Stimulated activated CD4-positive, alpha-beta T cell treated with anti-CD3 and anti-CD28 coated beads, Interleukin-4, amount 100 ng/mL, for 1 hour (primary cell): Measurements from ENCODE around the gene ADAMTS17.

Experiments used
- DNase-seq: peaks from one replicate; pipeline ENCODE4 v3.0.0-alpha.2; 2020

ADAMTS17 gene

DNA sequence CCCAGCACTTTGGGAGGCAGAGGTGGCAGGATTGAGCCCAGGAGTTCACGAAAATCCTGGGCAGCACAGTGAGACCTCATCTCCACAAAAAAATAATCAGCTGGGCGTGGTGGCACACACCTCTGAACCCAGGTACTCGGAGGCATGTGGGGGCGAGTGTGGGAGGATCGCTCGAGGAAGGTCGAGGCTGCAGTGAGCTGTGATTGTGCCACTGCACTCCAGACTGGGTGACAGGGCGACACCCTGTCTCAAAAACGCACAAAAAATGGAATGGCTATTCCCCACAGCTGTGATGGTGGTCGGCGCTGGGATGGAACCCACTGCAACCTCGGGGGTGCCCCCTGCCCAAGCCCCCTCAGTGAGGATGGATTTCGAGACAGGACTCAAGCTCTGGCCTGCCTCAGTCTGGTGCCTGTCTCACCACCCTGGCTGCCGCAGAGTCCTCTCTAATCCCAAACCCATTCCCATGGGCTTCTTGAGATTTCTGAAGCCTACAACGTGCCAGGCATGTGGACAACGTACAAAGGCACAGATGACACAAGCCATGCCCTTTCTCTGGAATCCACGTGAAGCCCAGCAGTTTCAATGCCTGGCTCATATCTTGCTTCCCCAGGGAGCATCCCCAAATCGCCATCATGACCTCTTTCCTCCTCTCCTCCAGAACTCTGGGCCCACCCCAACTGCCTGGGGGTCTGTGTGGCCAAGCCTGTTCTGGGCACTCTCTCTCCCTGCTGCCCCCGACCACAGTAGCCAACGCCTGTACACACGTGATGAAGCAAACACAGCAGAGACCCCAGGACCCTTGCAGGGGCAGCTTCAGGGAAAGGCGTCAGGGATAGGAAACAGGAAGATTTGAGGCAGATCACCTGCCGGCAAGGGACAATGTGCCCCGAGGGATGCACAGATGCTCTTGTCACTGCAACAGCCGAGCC is 32.4 kb downstream of the ADAMTS17 start:
- no peak for DNase-seq

DNA sequence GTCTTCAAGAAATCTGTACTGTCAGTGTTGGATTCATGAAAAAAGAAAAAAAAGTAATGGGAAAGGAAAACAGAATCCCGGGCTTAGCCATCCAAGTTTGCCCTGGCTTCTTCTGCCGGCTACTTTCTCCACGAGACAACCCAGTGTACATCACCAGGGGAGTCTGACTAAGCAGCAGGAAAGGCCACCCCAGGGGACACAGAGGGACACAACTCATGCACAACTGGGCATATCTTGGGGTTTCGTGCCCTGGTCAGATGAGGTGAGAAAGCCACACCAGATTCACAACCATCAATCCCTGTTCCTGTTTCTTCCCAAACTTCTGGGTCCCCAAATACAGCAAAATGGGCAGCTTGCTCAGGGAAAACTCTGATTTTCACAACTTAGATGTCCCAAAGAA is 33.2 kb downstream of the ADAMTS17 start:
- DNase-seq = no peak

DNA sequence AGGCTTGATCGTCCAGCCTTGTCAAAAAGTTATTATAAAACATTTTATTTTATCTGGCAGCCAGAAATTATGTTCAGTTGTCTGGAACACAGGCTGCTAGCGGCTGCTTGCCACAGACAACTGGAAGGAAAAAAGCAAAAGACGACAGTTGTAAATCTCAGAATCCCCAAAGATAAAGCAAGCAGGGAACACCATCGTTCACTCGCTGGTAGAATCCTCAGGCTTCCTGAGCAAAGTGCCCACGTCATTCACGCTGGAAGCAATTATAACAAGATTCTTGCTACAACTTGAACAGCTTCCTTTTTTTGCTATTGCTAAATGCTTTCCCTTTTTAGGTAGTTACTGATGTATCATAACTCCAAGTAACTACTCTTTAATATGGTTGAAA is 33.6 kb downstream of the ADAMTS17 start:
- no peak for DNase-seq

DNA sequence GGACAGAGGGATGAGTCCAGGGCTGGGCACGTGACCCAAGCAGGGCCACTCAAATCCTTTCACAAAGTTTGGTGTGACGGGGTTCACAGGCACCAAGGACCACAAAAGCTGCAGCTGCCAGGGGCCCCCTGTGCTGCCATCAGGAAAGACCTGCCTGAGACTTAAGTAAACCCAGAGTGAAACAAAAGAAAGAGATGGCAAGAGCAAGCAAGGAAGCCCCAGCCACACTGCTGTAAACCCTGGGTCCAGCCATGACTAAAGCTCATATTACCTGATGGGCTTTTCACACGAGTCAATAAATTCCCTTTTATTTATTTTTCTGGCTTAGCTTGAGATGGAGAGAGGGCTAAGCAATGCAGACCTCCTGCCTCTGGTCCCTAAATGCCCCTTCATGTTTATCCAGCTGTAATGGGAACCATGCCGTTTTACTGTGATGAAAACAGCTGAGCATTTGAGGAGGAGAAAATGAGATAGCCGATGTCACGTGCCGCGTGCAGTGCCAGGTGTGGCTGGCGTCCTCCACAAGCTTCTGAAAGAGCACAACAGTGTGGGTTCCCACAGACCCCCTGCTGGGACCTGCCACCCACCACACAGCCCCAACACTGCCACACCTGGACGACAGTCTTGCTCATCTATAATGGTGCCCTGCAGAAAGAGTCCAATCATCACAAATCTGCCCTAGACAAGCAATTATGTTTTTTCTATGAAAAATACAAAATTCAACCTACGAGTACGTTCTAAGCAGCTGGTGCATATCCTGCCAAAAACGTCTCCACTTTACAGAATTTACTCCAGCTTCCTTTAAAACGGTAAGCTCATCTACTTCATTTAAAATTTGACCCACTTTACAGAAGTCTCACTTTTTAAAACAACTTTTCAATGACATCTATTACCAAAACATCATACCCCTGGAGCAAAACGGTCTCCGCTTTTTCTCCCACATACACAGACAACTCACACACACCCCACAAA is 34.2 kb downstream of the ADAMTS17 start:
- DNase-seq = no peak

DNA sequence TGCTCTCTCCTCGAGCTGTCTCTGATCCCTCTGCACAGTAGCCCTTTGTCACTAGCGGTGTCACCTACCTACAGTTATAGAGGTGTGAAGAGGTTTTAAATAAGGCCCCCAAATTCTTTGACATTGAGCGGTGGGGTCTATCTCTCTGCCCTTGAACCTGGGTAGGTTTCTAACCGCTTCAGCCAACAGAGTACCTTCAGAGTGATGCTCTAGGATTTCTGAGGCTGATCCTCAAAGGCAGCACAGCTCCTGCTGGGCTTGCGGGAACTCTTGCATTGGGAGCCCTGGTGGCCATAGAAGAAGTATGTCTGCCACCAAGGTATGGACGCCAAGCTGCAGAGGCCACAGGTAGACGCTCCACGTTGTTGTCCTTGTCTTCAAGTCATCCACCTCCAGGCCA is 35.7 kb downstream of the ADAMTS17 start:
- DNase-seq = no peak

DNA sequence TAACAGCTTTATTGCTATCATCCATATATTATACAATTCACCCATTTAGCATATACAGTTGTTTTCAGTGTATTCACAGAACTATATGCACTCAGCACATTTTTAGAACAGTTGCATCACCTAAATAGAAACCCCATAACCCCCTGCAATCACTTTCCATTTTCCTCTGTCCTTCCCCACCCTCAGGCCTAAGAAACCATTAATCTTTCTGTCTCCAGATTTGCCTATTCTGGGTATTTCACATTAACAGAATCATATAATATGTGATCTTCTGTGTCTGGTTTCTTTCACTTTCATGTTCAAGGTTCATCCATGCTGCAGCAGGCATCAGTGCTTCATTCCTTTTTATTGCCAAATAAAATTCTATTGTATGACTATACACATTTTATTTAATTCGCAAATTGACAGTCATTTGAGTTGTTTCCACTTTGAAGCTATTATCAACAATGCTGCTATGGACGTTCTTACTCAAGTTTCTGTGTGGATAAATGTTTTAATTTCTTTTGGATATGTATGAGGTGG is 39.8 kb downstream of the ADAMTS17 start:
- no peak for DNase-seq

DNA sequence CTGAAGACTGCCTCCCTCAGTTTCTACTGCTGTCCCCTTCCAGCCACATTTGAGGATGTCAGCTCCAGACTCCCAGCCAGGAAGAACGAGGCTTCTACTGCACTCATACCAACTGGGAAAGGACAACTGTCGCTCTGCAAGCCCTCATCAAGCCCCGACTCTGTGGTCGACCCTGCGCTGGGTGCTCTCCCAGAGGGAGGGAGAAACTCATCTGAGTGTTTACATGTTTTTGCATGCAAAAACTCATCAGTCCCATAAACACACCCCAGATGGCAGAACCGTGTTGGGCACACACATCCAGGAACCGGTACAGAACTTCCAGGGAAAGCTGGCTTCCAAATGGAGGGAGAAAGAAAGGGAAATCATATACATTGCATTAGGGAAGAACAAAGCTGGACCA is 43.5 kb downstream of the ADAMTS17 start:
- DNase-seq = no peak

DNA sequence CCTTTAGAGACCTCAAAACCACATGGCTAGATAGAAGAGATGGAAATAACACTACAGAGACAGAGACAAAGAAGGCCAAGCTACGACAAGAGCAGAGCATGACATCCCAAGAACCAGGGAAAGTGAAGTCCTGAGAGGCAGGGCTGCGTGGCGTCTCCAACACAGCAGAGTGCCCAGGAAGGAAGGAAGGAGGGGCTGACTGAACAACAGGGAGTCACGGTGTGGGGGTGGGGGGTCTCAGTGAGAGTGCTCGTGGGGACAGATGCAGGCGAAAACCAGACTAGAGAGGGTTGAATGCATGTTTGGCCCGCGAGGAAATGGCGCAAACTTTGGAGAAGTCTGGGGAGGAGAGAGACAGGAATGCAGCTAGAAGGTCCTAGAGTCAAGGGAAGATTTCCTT is 44.0 kb downstream of the ADAMTS17 start:
- DNase-seq = no peak

DNA sequence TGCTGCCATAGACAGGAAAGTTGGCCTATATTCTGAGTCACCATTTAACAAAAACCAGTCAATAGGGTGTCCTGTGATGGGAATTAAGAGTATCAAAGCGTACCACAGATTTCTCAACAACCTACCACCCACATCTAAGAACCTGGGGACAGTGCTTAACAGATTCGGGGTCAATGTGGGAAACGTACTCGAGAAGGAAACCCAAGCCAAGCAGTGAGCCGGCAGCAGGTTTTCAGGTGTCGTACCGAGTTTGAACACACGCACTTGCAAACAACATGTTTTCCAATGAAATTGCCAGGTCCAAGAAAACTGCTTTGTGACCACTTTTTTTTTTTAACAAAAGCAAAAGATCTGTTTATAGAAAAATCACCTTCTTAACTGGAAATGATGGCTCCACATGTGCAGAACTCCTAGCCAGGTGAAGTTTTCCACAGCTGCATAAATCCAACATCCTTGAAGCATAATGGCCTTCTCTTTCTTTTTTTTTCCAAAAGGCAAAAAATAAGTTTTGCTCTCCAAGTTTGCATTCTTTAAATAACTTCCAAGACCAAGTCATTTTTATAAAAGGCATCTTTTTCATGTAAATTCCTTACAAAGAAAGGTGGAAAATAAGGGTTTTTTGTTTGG is 45.7 kb downstream of the ADAMTS17 start:
- no peak for DNase-seq

DNA sequence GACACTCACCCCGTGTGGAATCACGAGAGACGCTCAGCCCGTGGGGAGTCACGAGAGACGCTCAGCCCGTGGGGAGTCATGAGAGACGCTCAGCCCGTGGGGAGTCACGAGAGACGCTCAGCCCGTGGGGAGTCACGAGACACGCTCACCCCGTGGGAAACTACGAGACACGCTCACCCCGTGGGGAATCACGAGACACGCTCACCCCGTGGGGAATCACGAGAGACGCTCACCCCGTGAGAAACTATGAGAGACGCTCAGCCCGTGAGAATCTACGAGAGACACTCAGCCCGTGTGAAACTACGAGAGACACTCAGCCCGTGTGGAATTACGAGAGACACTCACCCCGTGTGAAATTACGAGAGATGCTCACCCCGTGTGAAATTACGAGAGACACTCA is 49.8 kb downstream of the ADAMTS17 start:
- no peak for DNase-seq

DNA sequence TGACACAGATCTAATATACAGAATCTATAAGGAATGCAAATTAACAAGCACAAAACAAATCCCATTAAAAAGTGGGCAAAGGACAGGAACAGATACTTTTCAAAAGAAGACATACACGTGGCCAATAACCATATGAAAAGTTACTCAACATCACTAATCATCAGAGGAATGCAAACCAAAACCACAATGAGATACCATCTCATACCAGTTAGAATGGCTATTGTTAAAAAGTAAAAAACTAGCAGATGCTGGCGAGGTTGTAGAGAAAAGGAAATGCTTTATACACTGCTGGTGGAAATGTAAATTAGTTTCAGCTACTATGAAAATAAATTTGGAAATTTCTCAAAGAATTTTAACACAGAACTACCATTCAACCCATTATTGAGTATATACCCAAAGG is 50.7 kb downstream of the ADAMTS17 start:
- DNase-seq = no peak

DNA sequence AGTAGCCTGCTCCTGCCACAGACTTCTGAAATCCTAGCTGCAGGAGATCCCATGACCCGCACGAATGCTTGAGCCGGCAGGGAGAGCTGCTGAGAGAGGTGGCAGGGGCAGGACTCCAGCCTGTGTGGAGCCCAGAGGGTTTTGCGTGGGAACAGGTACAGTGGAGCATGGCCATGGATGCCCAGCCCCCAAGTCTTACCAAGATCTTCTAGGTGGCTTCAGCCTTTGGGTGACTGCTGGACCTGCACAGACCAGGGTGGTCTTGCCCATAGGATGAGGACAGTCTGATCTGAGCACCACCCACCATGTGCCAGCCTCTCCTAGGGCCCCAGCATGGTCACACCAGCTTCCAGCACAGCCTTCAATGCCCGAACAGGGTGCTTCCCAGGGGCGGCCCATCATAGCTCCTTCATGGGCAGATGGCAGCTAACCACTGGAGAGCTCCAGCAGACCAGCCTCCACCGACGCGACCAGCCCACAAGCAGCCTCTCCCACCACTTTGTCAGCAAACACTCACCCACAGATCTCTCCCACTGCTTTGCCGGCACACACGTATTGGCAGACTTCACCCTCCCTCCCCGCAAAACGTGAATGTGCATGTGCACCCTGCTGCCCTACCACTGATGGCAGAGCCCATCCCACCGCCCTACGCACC is 56.0 kb downstream of the ADAMTS17 start:
- no peak for DNase-seq

DNA sequence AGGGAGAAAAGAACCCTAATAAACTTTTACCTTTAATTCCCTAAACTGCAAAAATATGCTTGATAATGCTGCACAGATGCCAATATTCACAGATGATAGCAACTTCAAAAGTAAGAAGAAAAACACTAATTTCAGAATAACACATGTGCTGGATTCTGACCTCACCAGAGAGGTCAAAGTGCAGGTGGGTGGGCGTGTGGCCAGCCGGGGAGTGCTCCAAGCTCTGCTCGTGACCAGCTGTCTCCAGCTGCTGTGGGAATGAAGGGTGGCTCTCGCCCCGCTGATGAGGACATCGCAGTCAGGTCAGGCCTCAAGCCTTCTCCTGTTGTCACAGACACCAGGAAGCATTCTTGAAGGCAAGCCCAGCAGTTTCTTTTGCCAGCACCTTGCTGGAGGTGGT is 57.1 kb downstream of the ADAMTS17 start:
- DNase-seq = no peak

DNA sequence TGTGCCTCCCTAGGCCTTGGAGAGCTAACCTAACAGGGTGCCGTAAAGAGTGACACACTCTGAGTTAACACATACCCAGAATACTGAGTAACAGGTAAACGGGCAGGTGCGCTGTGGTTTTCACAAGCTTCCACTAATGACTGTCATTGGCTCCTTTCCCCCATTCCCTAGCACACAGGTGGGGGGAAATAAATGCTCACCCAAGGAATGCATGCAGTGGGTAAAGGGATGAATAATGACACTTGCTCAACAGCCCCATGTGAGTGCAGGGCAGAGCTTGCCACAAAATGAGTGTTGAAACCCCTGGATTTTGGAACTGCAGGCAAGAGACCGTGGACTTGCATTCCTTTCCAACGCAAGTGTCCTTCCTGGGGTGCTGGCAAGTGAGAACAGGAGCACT is 57.6 kb downstream of the ADAMTS17 start:
- no peak for DNase-seq

DNA sequence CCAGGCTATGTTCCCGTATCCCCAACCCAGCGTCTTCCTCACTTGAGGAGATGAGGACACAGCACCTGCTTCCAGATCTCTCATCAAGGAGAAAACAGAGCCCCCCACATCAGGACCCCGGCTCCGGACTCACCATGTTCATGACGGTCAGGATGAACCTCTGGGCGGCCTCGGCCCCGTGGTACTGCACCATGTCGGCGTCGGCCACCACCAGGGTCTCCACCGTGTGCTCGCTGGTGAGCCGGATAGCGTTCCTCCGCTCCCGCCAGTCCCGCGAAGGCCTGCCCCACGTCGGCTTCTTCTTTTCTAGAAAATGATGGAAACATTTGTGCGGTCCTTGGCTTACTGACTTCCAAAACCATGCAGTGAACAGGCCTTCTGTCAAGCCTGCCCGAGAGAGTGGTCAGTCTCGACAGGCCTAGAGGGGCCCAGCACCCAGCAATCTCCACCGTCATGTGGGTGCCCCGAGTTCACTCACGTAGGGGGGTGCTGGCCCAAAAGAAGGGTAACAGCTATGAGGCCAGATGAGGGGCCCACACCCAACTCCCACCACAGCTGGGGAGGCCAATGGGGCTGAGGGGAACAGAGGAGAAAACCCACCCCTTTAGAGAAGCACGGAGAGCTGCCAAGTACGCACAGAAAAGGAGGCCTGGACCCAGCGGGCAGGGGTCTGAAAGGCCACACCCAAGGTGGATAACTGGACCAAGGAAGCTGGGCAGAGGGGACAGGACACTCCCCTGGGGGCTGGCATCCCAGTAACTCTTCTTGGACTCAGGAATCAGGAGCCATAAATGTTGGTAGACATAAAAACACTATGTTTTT is 60.5 kb downstream of the ADAMTS17 start:
- DNase-seq = no peak

DNA sequence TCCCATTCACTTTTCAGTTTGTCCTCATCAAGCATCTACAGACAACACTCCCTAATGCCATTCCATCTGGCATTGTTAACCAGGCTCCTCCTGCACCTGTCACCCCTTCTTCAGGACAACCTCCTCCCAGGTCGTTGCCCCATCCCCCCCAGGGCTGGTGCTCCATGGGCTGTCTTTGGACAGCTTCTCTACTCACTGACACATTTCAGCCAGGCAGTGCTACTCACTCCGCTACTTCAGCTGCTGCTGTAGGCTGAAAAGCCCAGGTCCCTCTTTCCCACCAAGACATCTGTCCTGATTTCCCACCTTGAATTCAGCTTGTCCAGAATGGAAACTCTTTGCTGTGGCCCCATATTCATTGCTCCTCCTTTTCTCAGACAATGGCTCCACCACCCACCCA is 61.9 kb downstream of the ADAMTS17 start:
- no peak for DNase-seq

DNA sequence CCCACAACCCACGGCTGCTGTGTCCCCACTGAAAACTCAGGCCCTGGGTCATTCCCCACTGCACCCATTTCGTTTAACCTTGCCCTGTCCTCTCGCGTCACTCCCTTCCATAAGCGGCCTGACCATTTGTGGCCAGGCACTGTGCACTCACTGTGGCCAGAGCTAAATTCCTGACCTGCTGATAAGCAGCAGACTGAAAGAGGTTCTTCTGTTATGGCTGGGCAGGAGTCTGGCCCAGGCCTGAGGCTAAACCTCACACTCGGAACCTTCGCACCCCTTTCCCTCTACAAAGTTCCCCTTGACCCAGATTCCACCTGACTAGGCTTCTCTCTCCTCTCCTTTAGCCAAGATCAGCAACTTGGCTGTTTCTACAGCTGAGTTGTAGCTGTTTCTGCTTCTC is 62.3 kb downstream of the ADAMTS17 start:
- no peak for DNase-seq

DNA sequence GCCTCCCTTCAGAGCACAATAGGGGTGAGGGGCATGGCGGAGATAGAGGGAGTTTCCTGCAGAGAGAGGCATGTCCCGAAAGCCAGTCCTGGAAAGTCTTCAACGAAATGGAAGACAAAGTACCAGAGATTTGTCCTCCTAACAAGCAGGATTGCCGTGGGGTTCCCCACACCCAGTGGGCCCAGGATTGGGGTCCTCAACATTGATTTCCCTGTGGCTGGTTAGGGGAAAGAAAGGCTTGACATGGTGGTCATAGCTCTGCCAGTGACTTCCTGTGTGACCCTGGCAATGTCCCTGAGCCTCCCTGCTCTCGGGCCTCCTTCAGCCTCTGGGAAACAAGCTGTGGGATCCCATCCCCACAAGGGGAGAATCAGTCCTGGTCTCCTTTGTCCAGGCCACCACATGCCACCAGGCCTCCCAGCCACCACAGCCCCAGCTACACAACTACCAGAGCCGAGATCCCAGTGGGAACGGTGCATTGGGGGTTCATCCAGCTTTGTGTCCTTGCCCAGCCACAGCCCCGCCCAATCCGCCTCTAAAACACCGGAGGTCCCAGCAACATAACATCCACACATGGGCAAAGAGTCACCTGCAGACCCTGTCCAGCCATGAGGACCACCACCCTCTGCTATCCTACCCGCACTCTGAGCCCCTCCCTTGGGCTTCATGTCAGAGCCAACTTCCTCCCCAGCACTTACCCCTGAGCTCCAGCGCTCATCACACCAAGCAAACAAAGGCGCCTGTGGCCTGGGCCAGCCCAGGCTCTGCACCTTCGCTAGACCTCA is 63.0 kb downstream of the ADAMTS17 start:
- no peak for DNase-seq

DNA sequence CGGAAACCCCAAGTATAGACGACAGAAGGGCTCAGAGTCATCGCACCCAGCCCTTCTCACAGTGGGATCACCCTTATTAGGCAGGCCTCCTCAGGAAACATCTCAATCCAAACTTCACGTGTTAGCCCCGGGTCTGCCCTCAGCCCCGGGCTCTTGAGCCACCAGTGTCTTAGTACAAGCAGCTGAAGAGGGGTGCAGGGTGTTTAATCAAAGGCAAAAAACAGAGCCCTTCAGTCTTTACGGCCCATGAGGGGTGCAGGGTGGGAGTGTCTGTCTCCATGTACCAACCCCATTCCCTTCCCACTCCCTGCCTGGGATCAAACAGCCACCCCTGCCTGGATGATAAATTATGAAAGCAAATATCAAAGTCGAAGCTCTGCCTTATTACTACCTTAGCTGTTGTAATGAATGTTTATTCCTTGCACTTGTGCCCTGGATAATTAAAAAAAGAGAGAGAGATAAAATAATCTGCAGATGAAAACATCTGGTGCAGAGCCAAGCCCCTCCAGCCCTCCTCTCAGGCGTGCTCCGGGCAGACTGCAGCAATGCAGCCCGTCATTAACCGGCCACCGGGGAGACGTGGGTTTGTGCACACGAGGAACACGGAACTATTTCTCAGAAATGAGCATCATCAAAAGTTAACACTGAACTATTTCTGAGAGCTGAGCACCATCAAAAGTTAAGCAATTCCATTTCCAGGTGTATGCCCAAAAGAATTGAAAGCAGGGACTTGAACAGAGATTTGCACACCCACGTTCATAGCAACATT is 64.5 kb downstream of the ADAMTS17 start:
- no peak for DNase-seq

DNA sequence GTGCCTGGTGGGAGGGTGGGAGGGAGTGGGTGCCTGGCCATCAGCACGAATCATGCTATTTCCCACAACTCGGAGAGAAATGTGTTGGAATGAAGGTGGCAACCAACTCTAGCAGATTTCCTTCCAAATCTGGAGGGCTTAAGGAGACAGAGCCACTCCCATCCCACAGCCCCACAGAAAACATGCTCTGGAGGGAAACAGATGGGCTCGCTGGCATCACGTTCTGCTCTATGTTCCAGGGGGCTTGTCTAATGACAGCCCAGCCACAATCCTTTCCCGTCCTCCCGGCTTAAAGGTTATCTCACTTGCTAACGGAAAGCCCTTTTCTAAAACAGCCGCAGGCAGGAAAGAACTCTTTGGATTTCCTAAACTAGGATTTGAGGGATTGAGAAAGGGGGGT is 65.3 kb downstream of the ADAMTS17 start:
- DNase-seq = no peak
